ENCODE results near the gene RASA1. TPM values are rescaled to one million over a fixed set of nuclear protein-coding genes. Genes with fewer than 3 reads are reported as not detected.

Gene RASA1
- total RNA-seq, 1 experiment from 2014 or later = 29.0 TPM

DNA sequence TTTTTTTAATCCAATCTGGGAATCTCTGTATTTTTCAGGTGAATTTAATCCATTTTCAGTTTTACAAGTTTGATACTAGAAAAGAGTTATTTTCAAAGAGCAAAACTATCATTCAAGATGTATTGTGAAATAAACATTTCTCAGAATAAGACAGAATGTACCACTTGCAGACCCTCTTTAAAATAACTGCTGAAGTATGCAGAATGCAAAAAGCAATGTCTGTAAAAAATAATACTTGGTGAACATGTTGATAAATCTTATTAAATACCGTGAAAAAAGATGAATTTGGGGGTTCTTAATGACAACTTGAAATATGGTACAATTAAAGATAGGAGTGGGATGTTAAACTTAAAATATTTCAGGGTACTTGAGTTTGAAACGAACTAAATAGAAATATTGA, 26.1 kb upstream of the RASA1 start:
- no peak for ATAC-seq
- ChIA-PET POLR2A (no interaction called here), CTCF (no interaction called here)
- Histone ChIP-seq H3K27ac (ENCODE audit: low read length) (no peak overlapping the region), H3K4me3 (ENCODE audit: low read depth in 2 of 2, low read length in 2 of 2) (no peak overlapping the region), H3K4me1 (ENCODE audit: control insufficient read depth, insufficient read depth, low read length) (no peaks in the 10 kb centered on the region), H3K9me3 (ENCODE audit: control insufficient read depth, insufficient read depth, low read depth, low read length) (no peaks in the 10 kb centered on the region), H3K27me3 (ENCODE audit: control insufficient read depth, insufficient read depth, low read length) (no peaks in the 10 kb centered on the region; the same call in none of the 2 replicates), H3K36me3 (ENCODE audit: control insufficient read depth, insufficient read depth, low read length) (no peaks in the 10 kb centered on the region)
- no TSS peak for BruUV-seq (replicated peaks)
- TF ChIP-seq, protein P1, sequence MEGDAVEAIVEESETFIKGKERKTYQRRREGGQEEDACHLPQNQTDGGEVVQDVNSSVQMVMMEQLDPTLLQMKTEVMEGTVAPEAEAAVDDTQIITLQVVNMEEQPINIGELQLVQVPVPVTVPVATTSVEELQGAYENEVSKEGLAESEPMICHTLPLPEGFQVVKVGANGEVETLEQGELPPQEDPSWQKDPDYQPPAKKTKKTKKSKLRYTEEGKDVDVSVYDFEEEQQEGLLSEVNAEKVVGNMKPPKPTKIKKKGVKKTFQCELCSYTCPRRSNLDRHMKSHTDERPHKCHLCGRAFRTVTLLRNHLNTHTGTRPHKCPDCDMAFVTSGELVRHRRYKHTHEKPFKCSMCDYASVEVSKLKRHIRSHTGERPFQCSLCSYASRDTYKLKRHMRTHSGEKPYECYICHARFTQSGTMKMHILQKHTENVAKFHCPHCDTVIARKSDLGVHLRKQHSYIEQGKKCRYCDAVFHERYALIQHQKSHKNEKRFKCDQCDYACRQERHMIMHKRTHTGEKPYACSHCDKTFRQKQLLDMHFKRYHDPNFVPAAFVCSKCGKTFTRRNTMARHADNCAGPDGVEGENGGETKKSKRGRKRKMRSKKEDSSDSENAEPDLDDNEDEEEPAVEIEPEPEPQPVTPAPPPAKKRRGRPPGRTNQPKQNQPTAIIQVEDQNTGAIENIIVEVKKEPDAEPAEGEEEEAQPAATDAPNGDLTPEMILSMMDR (IDR thresholded peaks at IDR 0.05) = no peak
- TF ChIP-seq, protein P2, sequence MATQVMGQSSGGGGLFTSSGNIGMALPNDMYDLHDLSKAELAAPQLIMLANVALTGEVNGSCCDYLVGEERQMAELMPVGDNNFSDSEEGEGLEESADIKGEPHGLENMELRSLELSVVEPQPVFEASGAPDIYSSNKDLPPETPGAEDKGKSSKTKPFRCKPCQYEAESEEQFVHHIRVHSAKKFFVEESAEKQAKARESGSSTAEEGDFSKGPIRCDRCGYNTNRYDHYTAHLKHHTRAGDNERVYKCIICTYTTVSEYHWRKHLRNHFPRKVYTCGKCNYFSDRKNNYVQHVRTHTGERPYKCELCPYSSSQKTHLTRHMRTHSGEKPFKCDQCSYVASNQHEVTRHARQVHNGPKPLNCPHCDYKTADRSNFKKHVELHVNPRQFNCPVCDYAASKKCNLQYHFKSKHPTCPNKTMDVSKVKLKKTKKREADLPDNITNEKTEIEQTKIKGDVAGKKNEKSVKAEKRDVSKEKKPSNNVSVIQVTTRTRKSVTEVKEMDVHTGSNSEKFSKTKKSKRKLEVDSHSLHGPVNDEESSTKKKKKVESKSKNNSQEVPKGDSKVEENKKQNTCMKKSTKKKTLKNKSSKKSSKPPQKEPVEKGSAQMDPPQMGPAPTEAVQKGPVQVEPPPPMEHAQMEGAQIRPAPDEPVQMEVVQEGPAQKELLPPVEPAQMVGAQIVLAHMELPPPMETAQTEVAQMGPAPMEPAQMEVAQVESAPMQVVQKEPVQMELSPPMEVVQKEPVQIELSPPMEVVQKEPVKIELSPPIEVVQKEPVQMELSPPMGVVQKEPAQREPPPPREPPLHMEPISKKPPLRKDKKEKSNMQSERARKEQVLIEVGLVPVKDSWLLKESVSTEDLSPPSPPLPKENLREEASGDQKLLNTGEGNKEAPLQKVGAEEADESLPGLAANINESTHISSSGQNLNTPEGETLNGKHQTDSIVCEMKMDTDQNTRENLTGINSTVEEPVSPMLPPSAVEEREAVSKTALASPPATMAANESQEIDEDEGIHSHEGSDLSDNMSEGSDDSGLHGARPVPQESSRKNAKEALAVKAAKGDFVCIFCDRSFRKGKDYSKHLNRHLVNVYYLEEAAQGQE (IDR thresholded peaks at IDR 0.05; ENCODE audit: insufficient read depth in 1 of 2, low read depth in 2 of 2, low read length in 1 of 2) = no peak
- no peak for TF ChIP-seq POLR2AphosphoS5 (IDR thresholded peaks at IDR 0.05; ENCODE audit: low read depth, low read length)
- TF ChIP-seq TCF7L2 (IDR thresholded peaks at IDR 0.05; ENCODE audit: low read depth, low read length) = no peak
- TF ChIP-seq SIN3A (IDR thresholded peaks at IDR 0.05; ENCODE audit: borderline replicate concordance, insufficient read depth, low read depth, low read length) = no peak
- no peak for DNase-seq (ENCODE audit: low read depth, low spot score)
- in situ Hi-C loops (cut with HindIII; ENCODE audit: low pct_unique_long_range_greater_than_20kb, low sequenced_read_pairs) (no loop called here), intact Hi-C loops (cut with micrococcal nuclease; ENCODE audit: unreplicated experiment) (no loop called here)

DNA sequence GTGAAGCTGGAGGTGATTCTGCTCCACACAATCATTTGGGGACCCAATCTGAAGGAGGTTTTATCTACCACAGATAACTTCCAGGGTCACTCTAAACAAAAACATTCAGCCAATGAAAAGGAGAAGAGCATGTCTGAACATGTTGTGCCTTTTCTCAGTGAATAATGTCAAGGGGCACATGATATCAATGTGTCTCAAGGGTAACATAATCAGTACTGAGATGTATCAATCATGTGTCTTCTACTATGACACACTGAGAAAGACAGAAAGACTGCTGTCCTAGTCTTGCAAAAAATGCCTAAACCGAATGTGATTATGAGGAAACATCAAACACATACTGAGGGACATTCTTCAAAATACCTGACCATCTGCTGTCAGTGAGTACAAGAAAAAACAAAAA, 25.4 kb upstream of the RASA1 start:
- Histone ChIP-seq H3K36me3 (ENCODE audit: control insufficient read depth, insufficient read depth, low read length) (no peaks in the 10 kb centered on the region), H3K27me3 (ENCODE audit: control insufficient read depth, insufficient read depth, low read length) (no peaks in the 10 kb centered on the region; the same call in none of the 2 replicates), H3K4me1 (ENCODE audit: control insufficient read depth, insufficient read depth, low read length) (no peaks in the 10 kb centered on the region), H3K9me3 (ENCODE audit: control insufficient read depth, insufficient read depth, low read depth, low read length) (no peaks in the 10 kb centered on the region), H3K27ac (ENCODE audit: low read length) (no peak overlapping the region), H3K4me3 (ENCODE audit: low read depth in 2 of 2, low read length in 2 of 2) (no peak overlapping the region)
- no peak for DNase-seq (ENCODE audit: low read depth, low spot score)
- BruUV-seq (replicated peaks) = no TSS peak
- ATAC-seq = no peak
- POLR2A ChIA-PET = no interaction called here
- in situ Hi-C loops (cut with HindIII; ENCODE audit: low pct_unique_long_range_greater_than_20kb, low sequenced_read_pairs) = no loop called here
- CTCF ChIA-PET = no interaction called here
- TF ChIP-seq, protein P1 (IDR thresholded peaks at IDR 0.05) = no peak
- intact Hi-C loops (cut with micrococcal nuclease; ENCODE audit: unreplicated experiment) = no loop called here
